ENCODE measurements around the gene RELN. TPM values are rescaled to one million over a fixed set of nuclear protein-coding genes. Genes with fewer than 3 reads are reported as not detected.

Gene RELN
- total RNA-seq, 2 donors from 2014 or later, result not detected

DNA sequence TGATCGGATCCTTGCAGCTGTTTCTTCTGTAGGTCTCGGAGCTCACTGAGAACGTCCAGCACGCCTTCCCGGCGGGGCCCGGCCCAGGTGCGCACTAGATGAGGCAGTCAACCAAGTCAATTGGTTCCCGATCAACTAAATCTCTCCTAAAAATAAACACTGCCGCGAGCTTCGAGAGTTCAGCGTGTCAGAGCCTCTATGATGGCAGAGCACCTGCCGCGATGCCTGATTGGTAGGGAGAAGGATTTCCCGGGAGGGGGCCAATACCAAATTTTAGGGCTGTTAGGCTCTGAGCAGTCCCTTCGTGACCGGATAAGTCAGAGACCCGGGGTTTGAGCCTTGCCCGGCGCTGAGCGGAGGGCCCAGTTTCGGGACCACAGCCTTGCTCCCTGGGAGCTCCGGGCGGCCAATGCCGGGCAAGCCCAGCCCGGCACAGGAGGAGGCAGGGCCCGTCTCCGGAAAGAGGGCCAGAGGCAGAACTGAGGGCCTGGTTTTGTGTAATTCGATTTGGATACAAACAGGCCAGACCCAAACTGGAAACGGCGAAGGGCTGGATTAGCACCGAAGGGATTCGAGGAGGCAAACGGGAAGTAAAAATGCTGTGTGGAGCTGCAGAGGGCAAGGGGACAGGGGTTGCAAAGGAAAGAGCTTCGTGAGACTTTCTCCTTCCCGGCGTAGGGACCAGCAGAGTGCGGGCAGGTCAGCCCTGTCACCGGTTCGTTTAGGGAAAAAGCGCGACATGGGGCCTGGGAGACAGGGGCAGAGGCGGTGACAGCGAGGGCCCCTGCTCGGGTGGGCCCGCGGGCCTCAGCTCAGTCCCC is 544.0 kb downstream of the RELN start:
- H3K9me3 ChIP-seq (ENCODE audit: control insufficient read depth, low read length, poor library complexity, severe bottlenecking), result no peaks in the 10 kb centered on the region
- Mint-ChIP-seq H3K4me3 (peak overlapping the region; percentile 82), H3K27me3 (peaks cover 76% of the 10 kb centered on the region), H3K4me1 (peaks cover 9% of the 10 kb centered on the region), H3K27ac (no peak overlapping the region), H3K36me3 (ENCODE audit: low read depth) (no peaks in the 10 kb centered on the region)
- ATAC-seq, result no peak
- no peak for DNase-seq

DNA sequence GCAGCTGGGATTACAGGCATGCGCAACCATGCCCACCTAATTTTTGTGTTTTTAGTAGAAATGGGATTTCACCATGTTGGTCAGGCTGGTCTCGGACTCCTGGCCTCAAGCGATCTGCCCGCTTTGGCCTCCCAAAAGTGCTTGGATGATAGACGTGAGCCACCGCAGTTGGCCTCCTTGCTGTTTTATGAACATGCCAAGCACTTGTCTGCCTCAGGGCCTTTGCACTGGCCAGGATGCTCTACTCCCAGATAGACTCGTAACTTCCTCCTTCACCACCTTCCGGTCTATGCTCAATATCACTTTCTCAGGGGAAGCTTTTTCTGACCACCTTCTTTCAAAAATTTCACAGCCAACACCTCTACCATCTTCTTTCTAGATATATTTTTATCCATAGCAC is 549.8 kb downstream of the RELN start:
- Mint-ChIP-seq H3K4me1 (no peaks in the 10 kb centered on the region), H3K27me3 (peaks cover 72% of the 10 kb centered on the region)

DNA sequence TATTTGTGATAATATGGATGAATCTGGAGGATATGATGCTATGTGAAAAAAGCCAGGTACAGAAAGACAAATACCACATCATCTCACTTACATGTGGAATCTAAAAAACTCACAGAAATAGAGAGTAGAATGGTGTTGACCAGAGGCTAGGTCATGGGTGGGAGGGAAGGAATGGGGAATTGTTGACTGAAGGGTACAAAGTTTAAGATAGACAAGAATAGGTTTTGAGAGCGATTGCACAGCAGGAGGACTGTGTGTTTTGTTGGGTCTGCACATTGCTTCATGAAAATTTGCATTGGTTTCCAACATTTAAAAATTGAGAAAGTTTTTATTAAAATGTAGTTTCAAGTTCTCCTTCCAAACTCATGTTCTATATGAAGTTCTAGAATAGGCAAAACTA is 551.8 kb downstream of the RELN start:
- no peaks in the 10 kb centered on the region for H3K36me3 Mint-ChIP-seq (ENCODE audit: low read depth)
- no peaks in the 10 kb centered on the region for H3K9me3 ChIP-seq (ENCODE audit: control insufficient read depth, low read length, poor library complexity, severe bottlenecking)
- H3K4me1 Mint-ChIP-seq, result no peaks in the 10 kb centered on the region
- no peak overlapping the region for H3K4me3 Mint-ChIP-seq
- ATAC-seq, result no peak
- H3K27ac Mint-ChIP-seq, result no peak overlapping the region
- no peak for DNase-seq
- peaks cover 52% of the 10 kb centered on the region for H3K27me3 Mint-ChIP-seq

More for the DNA sequence above, 549.8 kb downstream of the RELN start:
- no peak for ATAC-seq
- H3K27ac Mint-ChIP-seq, result no peak overlapping the region
- DNase-seq, result no peak
- H3K4me3 Mint-ChIP-seq, result no peak overlapping the region
- no peaks in the 10 kb centered on the region for H3K9me3 ChIP-seq (ENCODE audit: control insufficient read depth, low read length, poor library complexity, severe bottlenecking)
- H3K36me3 Mint-ChIP-seq (ENCODE audit: low read depth), result no peaks in the 10 kb centered on the region

DNA sequence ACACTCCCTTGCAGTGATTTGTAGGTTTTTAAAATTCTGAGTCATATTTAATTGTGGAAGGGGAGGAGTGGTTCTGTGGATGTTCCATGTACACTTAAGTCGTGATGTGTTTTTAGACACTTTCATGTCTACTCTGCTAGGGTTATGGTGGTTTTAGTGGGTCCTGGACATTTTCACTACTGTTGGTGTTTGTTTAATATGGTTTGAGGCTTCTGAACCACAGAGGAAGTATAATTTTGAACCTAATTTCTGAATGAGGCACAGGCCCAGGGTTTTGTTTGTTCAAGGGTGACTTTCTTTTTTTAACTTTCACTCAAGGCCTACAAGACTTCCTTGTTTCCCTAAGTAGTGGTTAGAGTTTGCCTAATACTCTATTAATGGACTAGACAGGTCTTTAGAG is 556.7 kb downstream of the RELN start:
- no peaks in the 10 kb centered on the region for H3K9me3 ChIP-seq (ENCODE audit: control insufficient read depth, low read length, poor library complexity, severe bottlenecking)

DNA sequence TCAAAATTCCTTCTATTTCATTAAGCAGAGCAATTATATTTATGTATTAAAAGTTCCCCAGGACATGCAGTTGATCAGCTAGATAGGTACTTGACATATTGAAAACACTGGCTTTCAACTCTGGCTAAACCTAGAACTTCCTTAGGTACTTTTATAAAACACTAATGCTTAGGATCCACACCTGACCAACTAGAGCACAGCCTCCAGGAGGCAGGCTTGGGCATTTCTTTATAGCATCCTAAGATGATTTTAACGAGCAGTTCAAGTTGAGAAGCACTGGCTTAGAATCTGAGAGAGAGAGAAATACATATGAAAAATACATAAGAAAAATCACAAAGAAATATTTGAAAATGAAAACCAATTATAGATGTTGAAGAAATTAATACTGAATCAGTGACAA is 564.3 kb downstream of the RELN start:
- no peak for ATAC-seq

More for the DNA sequence above, 556.7 kb downstream of the RELN start:
- H3K4me1 Mint-ChIP-seq, result no peaks in the 10 kb centered on the region
- ATAC-seq (no peak), DNase-seq (no peak)
- peaks cover 29% of the 10 kb centered on the region for H3K27me3 Mint-ChIP-seq
- no peak overlapping the region for H3K27ac Mint-ChIP-seq
- no peaks in the 10 kb centered on the region for H3K36me3 Mint-ChIP-seq (ENCODE audit: low read depth)
- no peak overlapping the region for H3K4me3 Mint-ChIP-seq

GRCh38 chr7:103423467-103424179 is 565.8 kb downstream of the RELN start:
- ATAC-seq (no peak), DNase-seq (no peak)
- Mint-ChIP-seq H3K27ac (no peak overlapping the region), H3K4me3 (no peak overlapping the region), H3K27me3 (peaks cover 28% of the 10 kb centered on the region), H3K36me3 (ENCODE audit: low read depth) (no peaks in the 10 kb centered on the region), H3K4me1 (peaks cover 3% of the 10 kb centered on the region)
- H3K9me3 ChIP-seq (ENCODE audit: control insufficient read depth, low read length, poor library complexity, severe bottlenecking), result no peaks in the 10 kb centered on the region

More for the DNA sequence above, 564.3 kb downstream of the RELN start:
- H3K4me1 Mint-ChIP-seq, result no peaks in the 10 kb centered on the region
- H3K4me3 Mint-ChIP-seq, result no peak overlapping the region
- no peak overlapping the region for H3K27ac Mint-ChIP-seq
- H3K27me3 Mint-ChIP-seq, result peaks cover 29% of the 10 kb centered on the region
- no peak for DNase-seq
- H3K9me3 ChIP-seq (ENCODE audit: control insufficient read depth, low read length, poor library complexity, severe bottlenecking), result no peaks in the 10 kb centered on the region
- no peaks in the 10 kb centered on the region for H3K36me3 Mint-ChIP-seq (ENCODE audit: low read depth)

Other genes with a start within 250 kb of the RELN start
- gene ORC5, start 218.4 kb upstream of the RELN start, total RNA-seq, result 10 to 100 TPM; 13.2 to 15.6 TPM

Measured in T-helper 17 cell (primary cell).